Gastroesophageal sphincter (tissue), 4 donors: ENCODE results near the gene KRT2. TPM values are rescaled to one million over a fixed set of nuclear protein-coding genes. Genes with fewer than 3 reads are reported as not detected.

ENCODE experiments used
- ATAC-seq: fragments of 150-250 bp; one replicate; pipeline ENCODE4 v1.9.1; 2016; ENCODE audit warnings: mild to moderate bottlenecking, moderate library complexity
- H3K27ac ChIP-seq, 4 donors: fragments of 200-600 bp; sonication (generic) in 3 of 4; 1 replicate in 3 of 4; 2 replicates in 1 of 4; pipeline ENCODE4 v1.5.1; 2016 to 2019
- H3K27me3 ChIP-seq: fragments of 200-600 bp; sonication (generic); one replicate; pipeline ENCODE4 v1.5.1; 2019
- H3K36me3 ChIP-seq, 2 donors: fragments of 200-600 bp; sonication (generic); one replicate each; pipeline ENCODE4 v1.5.1; 2019; ENCODE audit warnings: control low read depth in 1 of 2
- H3K4me1 ChIP-seq, 3 donors: fragments of 200-600 bp; sonication (generic); 1 replicate in 2 of 3; 2 replicates in 1 of 3; pipeline ENCODE4 v1.5.1; 2016 to 2019; ENCODE audit warnings: control low read depth in 2 of 3
- H3K4me3 ChIP-seq, 2 donors: fragments of 200-600 bp; sonication (generic); one replicate each; pipeline ENCODE4 v1.5.1; 2019; ENCODE audit warnings: mild to moderate bottlenecking in 1 of 2, moderate library complexity in 1 of 2
- H3K9me3 ChIP-seq, 3 donors: fragments of 200-600 bp; sonication (generic); one replicate each; pipeline ENCODE4 v1.5.1; 2017 to 2019; ENCODE audit warnings: control low read depth in 2 of 3
- EP300 ChIP-seq: sonication (generic); formaldehyde crosslinking; IDR thresholded peaks from one replicate; pipeline ENCODE4 v1.6.1; 2017; ENCODE audit warnings: antibody characterized with exemption, mild to moderate bottlenecking
- POLR2A ChIP-seq, 2 donors: fragments of 450-650 bp; IDR thresholded peaks; one replicate each; pipeline ENCODE4 v1.6.1; 2017; ENCODE audit warnings: antibody characterized with exemption in 2 of 2, mild to moderate bottlenecking in 2 of 2, moderate library complexity in 1 of 2
- POLR2AphosphoS5 ChIP-seq: sonication (generic); formaldehyde crosslinking; IDR thresholded peaks from one replicate; pipeline ENCODE4 v1.6.1; 2017; ENCODE audit warnings: antibody characterized with exemption
- WGBS, 2 donors: methylation state at CpG; one replicate each; pipeline ENCODE4 v1.1.5; 2018; ENCODE audit warnings: low coverage in 1 of 2; 5-methylcytosine and 5-hydroxymethylcytosine counted together
- total RNA-seq, 4 donors: library from RNA; depleted of rRNA; stranded (reverse); fragments of >200 nt; gene quantifications; one replicate each; pipeline ENCODE4 v1.1.0, GENCODE V29; 2016
- TF ChIP-seq, protein P1 (sequence below), 4 experiments: fragments of 200-600 bp in 2 of 4; fragments of 450-650 bp in 2 of 4; sonication (generic) in 1 of 4; IDR thresholded peaks; one replicate each; pipeline ENCODE4 v1.5.1; 2017 to 2019; ENCODE audit warnings: antibody characterized with exemption in 4 of 4, mild to moderate bottlenecking in 2 of 4, moderate library complexity in 2 of 4

KRT2 gene
- total RNA-seq, 4 donors from 2014 or later: not detected

- Histone ChIP-seq H3K4me1 (no peaks in the 10 kb centered on the region), H3K9me3 (no peaks in the 10 kb centered on the region), H3K27ac (no peak overlapping the region), H3K36me3 (no peaks in the 10 kb centered on the region), H3K4me3 (no peak overlapping the region), H3K27me3 (no peaks in the 10 kb centered on the region)
- no peak for TF ChIP-seq POLR2AphosphoS5
- TF ChIP-seq, protein P1, sequence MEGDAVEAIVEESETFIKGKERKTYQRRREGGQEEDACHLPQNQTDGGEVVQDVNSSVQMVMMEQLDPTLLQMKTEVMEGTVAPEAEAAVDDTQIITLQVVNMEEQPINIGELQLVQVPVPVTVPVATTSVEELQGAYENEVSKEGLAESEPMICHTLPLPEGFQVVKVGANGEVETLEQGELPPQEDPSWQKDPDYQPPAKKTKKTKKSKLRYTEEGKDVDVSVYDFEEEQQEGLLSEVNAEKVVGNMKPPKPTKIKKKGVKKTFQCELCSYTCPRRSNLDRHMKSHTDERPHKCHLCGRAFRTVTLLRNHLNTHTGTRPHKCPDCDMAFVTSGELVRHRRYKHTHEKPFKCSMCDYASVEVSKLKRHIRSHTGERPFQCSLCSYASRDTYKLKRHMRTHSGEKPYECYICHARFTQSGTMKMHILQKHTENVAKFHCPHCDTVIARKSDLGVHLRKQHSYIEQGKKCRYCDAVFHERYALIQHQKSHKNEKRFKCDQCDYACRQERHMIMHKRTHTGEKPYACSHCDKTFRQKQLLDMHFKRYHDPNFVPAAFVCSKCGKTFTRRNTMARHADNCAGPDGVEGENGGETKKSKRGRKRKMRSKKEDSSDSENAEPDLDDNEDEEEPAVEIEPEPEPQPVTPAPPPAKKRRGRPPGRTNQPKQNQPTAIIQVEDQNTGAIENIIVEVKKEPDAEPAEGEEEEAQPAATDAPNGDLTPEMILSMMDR (IDR thresholded peaks at IDR 0.05): no peak
- TF ChIP-seq EP300: no peak
- TF ChIP-seq POLR2A (IDR thresholded peaks at IDR 0.05): no peak
- ATAC-seq: no peak
- WGBS, 2 donors: 65 to 100% methylated on average over 1 to 4 of the region's 4 CpGs
These were observed 23.9 kb downstream of the KRT2 start for GRCh38 chr12:52628111-52628507.

- 75% methylated on average over 1 of the region's 2 CpGs; no CpG with 5 or more reads in 1 of the 2 donors for WGBS, 2 donors
- Histone ChIP-seq H3K4me3 (no peak overlapping the region), H3K36me3 (no peaks in the 10 kb centered on the region), H3K27ac (no peak overlapping the region), H3K27me3 (no peaks in the 10 kb centered on the region), H3K4me1 (no peaks in the 10 kb centered on the region), H3K9me3 (no peaks in the 10 kb centered on the region)
- TF ChIP-seq, protein P1 (IDR thresholded peaks at IDR 0.05): no peak
- TF ChIP-seq POLR2AphosphoS5 (no peak), POLR2A (IDR thresholded peaks at IDR 0.05) (no peak), EP300 (no peak)
- no peak for ATAC-seq
These were observed 24.5 kb downstream of the KRT2 start for GRCh38 chr12:52627395-52628110.

DNA sequence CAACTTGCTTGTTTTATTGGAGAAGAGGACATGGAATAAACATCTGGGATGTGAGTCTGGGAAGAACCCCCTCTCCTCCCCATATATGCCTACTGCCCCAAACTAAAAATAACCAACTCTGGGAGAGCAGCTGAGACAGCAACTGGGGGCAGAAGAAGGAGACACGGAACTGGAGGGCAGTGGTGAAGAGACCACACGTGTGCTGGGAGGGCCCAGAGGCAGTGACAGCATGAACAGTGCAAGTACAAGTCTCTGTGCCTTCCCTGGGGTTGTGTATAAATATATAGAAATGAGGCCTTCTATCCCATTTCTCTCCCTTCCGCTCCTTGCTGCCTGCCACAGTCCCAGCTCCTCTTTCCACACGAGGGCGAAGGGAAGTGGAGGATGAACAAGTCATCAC lies 29.7 kb downstream of the KRT2 start:
- no peak overlapping the region for H3K4me3 ChIP-seq
- WGBS, 2 donors: 33 to 72% methylated on average over 5 of the region's 5 CpGs
- no peak for ATAC-seq
- H3K36me3 ChIP-seq: no peaks in the 10 kb centered on the region
- peaks cover 4% of the 10 kb centered on the region for H3K27me3 ChIP-seq
- TF ChIP-seq EP300 (no peak), POLR2A (IDR thresholded peaks at IDR 0.05) (no peak), POLR2AphosphoS5 (no peak)
- TF ChIP-seq, protein P1 (IDR thresholded peaks at IDR 0.05): no peak
- no peaks in the 10 kb centered on the region for H3K9me3 ChIP-seq
- H3K27ac ChIP-seq: no peak overlapping the region
- no peaks in the 10 kb centered on the region for H3K4me1 ChIP-seq

GRCh38 chr12:52618866-52619265 lies 33.1 kb downstream of the KRT2 start:
- Histone ChIP-seq H3K4me1 (no peaks in the 10 kb centered on the region), H3K27ac (no peak overlapping the region), H3K4me3 (no peak overlapping the region), H3K36me3 (no peaks in the 10 kb centered on the region), H3K27me3 (peaks cover 21% of the 10 kb centered on the region), H3K9me3 (no peaks in the 10 kb centered on the region)
- no peak for ATAC-seq
- no peak for TF ChIP-seq POLR2A (IDR thresholded peaks at IDR 0.05)
- no peak for TF ChIP-seq POLR2AphosphoS5
- no peak for TF ChIP-seq EP300
- TF ChIP-seq, protein P1 (IDR thresholded peaks at IDR 0.05): no peak
- 66 to 86% methylated on average over 1 to 2 of the region's 2 CpGs for WGBS, 2 donors

- Histone ChIP-seq H3K27ac (no peak within 1 kb of the TSS), H3K36me3 (no peaks in the 10 kb centered on the region), H3K9me3 (no peaks in the 10 kb centered on the region), H3K4me3 (no peak within 1 kb of the TSS), H3K4me1 (no peaks in the 10 kb centered on the region), H3K27me3 (peaks cover 27% of the 10 kb centered on the region)
- WGBS, 2 donors: no CpG with 5 or more reads among the region's 14 CpGs
- no peak for TF ChIP-seq POLR2A (IDR thresholded peaks at IDR 0.05)
- TF ChIP-seq, protein P1 (IDR thresholded peaks at IDR 0.05): no peak
- TF ChIP-seq EP300: no peak
- TF ChIP-seq POLR2AphosphoS5: no peak
- no peak for ATAC-seq
These were observed 33.8 kb downstream of the KRT2 start, which contains the start of gene KRT73 for GRCh38 chr12:52618216-52618615. KRT73 (minus strand) TSS chr12:52618559; CDS start chr12:52618524, 35 bp downstream.
